ENCODE data around the gene TOGARAM2. TPM values are rescaled to one million over a fixed set of nuclear protein-coding genes. Genes with fewer than 3 reads are reported as not detected.

TOGARAM2 gene
- total RNA-seq, 4 donors from 2014 or later, result 1.5 to 3.8 (median 1.9) TPM

DNA sequence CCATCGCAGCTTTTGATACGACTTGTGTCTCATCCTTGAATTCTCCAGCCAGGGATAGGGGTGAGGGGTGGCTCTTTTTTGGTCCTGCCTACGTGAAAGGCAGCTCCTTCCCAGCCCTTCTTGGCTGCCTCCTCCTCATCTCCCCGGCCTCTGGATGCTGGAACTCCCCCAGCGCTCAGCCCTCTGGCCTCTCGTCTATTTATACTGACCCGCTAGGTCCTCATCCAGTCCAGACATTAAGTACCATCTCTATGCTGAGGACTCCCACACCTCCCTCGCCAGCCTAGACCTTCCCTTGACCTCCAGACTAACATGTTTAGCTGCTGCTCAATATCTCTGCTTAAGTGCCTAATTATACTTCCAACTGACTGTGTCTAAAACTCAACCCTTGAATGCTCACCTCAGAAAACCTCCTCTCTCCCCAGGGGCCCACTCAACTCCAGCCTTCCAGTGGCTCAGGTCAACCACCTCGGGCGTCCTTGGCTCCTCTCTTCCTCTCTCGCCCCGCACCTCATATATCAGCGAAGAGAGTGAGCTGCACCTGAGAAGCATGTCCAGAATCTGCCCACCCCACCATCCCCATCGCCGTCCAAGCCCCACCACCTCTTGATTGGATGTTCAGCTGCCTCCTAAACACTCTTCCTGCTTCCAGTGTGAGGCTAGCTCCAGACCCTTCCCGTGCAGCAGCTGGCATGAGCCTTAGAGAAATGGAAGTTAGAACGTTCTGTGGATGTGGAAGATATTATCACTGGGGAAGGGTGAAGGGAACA lies 34.8 kb downstream of the TOGARAM2 start:
- WGBS, 2 donors (ENCODE audit: low coverage in 1 of 2), result 68 to 71% methylated on average over 8 to 17 of the region's 17 CpGs
- no peak for ATAC-seq
- TF ChIP-seq EP300 (IDR thresholded peaks at IDR 0.05), result no peak
- TF ChIP-seq, protein P1, sequence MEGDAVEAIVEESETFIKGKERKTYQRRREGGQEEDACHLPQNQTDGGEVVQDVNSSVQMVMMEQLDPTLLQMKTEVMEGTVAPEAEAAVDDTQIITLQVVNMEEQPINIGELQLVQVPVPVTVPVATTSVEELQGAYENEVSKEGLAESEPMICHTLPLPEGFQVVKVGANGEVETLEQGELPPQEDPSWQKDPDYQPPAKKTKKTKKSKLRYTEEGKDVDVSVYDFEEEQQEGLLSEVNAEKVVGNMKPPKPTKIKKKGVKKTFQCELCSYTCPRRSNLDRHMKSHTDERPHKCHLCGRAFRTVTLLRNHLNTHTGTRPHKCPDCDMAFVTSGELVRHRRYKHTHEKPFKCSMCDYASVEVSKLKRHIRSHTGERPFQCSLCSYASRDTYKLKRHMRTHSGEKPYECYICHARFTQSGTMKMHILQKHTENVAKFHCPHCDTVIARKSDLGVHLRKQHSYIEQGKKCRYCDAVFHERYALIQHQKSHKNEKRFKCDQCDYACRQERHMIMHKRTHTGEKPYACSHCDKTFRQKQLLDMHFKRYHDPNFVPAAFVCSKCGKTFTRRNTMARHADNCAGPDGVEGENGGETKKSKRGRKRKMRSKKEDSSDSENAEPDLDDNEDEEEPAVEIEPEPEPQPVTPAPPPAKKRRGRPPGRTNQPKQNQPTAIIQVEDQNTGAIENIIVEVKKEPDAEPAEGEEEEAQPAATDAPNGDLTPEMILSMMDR (IDR thresholded peaks at IDR 0.05), result no peak
- TF ChIP-seq POLR2AphosphoS5 (IDR thresholded peaks at IDR 0.05), result no peak
- TF ChIP-seq POLR2A (IDR thresholded peaks at IDR 0.05), result no peak
- Histone ChIP-seq H3K9me3 (no peaks in the 10 kb centered on the region), H3K27me3 (no peaks in the 10 kb centered on the region), H3K4me3 (no peak overlapping the region), H3K27ac (peak overlapping the region in 3 of 4 donors; percentile 45 to 60 (median 49)), H3K36me3 (no peaks in the 10 kb centered on the region), H3K4me1 (peaks cover 5 to 32% (median 21%) of the 10 kb centered on the region in 3 donors)

DNA sequence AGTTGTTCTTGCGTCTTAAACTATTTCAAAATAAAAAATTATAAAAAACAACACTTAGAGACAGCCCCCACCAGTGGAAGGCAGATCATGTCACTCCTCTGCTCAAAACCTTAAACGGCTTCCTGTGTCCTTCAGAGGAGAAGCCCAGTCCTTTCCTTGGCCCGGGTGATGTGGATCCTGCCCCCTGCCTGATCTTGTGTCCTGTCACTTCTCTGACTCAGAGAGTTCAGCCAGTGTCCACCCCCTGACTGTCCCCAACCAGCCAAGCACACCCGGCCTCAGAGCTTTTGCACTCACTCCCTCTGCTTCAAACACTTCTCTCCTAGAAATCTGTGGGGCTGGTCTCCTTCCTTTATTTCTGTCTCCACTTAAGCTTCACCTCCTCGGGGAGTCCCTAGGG lies 35.4 kb downstream of the TOGARAM2 start:
- Histone ChIP-seq H3K27ac (peak overlapping the region in 2 of 4 donors; percentile 17 to 24), H3K4me3 (no peak overlapping the region), H3K4me1 (peaks cover 2 to 26% (median 15%) of the 10 kb centered on the region in 3 donors), H3K27me3 (no peaks in the 10 kb centered on the region), H3K9me3 (no peaks in the 10 kb centered on the region), H3K36me3 (no peaks in the 10 kb centered on the region)
- no peak for ATAC-seq
- WGBS, 2 donors (ENCODE audit: low coverage in 1 of 2), result 62 to 65% methylated on average over 4 to 5 of the region's 5 CpGs
- TF ChIP-seq, protein P1 (IDR thresholded peaks at IDR 0.05), result no peak
- no peak for TF ChIP-seq EP300 (IDR thresholded peaks at IDR 0.05)
- TF ChIP-seq POLR2AphosphoS5 (IDR thresholded peaks at IDR 0.05), result no peak
- TF ChIP-seq POLR2A (IDR thresholded peaks at IDR 0.05), result no peak

DNA sequence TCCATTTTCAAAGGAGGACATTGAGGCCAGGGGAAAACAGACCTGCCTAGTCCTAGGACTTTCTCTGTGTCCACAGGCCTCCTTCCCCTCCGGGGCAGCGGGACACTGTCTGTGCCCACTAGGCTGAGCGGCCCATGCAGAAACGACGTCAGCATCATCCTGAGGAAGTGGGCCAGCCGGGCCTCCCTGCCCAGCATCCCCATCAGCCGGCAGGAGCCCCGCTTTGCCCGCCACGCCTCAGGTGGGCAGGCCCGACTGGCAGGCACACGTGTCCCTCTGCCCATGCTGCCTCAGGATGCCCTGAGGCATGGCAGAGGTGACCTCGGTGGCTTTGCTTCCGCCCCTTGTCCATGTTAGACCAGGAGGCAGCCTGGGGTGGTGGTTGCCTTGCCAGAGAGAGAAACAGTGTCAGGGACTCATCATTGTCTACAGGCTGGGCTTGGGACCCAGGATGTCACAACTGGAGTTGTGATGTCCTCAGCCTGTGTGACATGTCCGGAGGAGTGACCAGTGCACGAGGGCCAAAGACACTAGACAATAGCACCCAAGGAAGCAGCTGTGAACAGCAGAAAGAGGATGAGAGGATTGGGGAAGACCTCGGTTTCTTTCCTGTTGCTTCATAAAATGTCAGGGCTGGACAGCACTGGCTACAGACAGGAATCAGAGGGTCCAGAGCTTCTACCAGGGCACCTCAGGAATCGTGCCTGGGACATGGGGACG lies 36.8 kb downstream of the TOGARAM2 start:
- Histone ChIP-seq H3K9me3 (no peaks in the 10 kb centered on the region), H3K4me3 (no peak overlapping the region), H3K36me3 (no peaks in the 10 kb centered on the region), H3K27ac (no peak overlapping the region), H3K4me1 (peaks cover 0 to 12% (median 2%) of the 10 kb centered on the region in 3 donors), H3K27me3 (no peaks in the 10 kb centered on the region)
- TF ChIP-seq POLR2AphosphoS5 (IDR thresholded peaks at IDR 0.05) (no peak), EP300 (IDR thresholded peaks at IDR 0.05) (no peak), POLR2A (IDR thresholded peaks at IDR 0.05) (no peak)
- TF ChIP-seq, protein P1 (IDR thresholded peaks at IDR 0.05), result no peak
- ATAC-seq, result no peak
- WGBS, 2 donors (ENCODE audit: low coverage in 1 of 2), result 91% methylated on average over 5 of the region's 19 CpGs; no CpG with 5 or more reads in 1 of the 2 donors

DNA sequence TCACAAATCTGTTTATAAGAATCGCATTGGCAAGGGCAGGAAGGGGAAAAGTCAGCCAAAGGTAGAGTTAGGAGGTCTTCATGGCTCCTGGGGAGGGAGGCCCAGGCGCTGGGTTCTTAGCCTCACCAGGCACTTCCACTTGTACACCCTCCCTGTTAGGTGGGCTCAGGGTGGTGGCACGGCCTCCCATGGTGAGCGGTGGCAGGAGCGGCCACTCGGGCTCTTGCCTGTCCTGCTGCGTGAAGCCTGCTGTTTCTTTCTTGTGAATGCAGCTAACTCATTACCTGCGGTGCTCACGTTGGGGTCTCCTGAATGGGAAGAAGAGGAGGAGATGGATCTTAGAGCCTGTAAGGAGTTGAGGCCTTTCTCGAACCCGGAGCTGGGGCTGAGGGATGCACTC lies 40.8 kb downstream of the TOGARAM2 start:
- 71 to 100% methylated on average over 1 to 2 of the region's 11 CpGs for WGBS, 2 donors (ENCODE audit: low coverage in 1 of 2)
- ATAC-seq, result no peak
- TF ChIP-seq POLR2AphosphoS5 (IDR thresholded peaks at IDR 0.05), result no peak
- no peak for TF ChIP-seq POLR2A (IDR thresholded peaks at IDR 0.05)
- TF ChIP-seq, protein P1 (IDR thresholded peaks at IDR 0.05), result no peak
- no peak for TF ChIP-seq EP300 (IDR thresholded peaks at IDR 0.05)
- Histone ChIP-seq H3K4me3 (no peak overlapping the region), H3K27ac (no peak overlapping the region), H3K4me1 (no peaks in the 10 kb centered on the region), H3K9me3 (no peaks in the 10 kb centered on the region), H3K27me3 (no peaks in the 10 kb centered on the region), H3K36me3 (peaks cover 0 to 2% of the 10 kb centered on the region in 2 donors)

Measured in gastroesophageal sphincter (tissue), 4 donors.